Ovary (tissue), 10 donors: ENCODE results near the gene SLCO6A1. TPM values are rescaled to one million over a fixed set of nuclear protein-coding genes. Genes with fewer than 3 reads are reported as not detected.

Source experiments
- DNase-seq, 5 donors: peaks; one replicate each; pipeline ENCODE4 v3.0.0-alpha.2; 2019 to 2020
- H3K27ac ChIP-seq, 2 donors: fragments of 200-600 bp; one replicate each; pipeline versions ENCODE4 v1.5.1 to v1.8.0; 2019 to 2022
- H3K27me3 ChIP-seq: fragments of 200-600 bp; one replicate; pipeline ENCODE4 v1.8.0; 2022
- H3K36me3 ChIP-seq: fragments of 200-600 bp; sonication (generic); one replicate; pipeline ENCODE4 v1.5.1; 2019
- H3K4me1 ChIP-seq: one replicate; pipeline ENCODE4 v1.8.1; 2013; ENCODE audit warnings: mild to moderate bottlenecking, moderate library complexity; ENCODE audit not compliant: insufficient read depth
- H3K4me3 ChIP-seq: fragments of 200-600 bp; sonication (generic); one replicate; pipeline ENCODE4 v1.5.1; 2017
- H3K9me3 ChIP-seq, 2 donors: fragments of 200-600 bp in 1 of 2; sonication (generic) in 1 of 2; one replicate each; pipeline versions ENCODE4 v1.5.1 to v1.8.1; 2013 to 2019; ENCODE audit warnings: mild to moderate bottlenecking in 1 of 2, moderate library complexity in 1 of 2
- EP300 ChIP-seq: sonication (generic); formaldehyde crosslinking; IDR thresholded peaks from one replicate; pipeline ENCODE4 v1.6.1; 2017; ENCODE audit warnings: antibody characterized with exemption
- POLR2A ChIP-seq: fragments of 450-650 bp; IDR thresholded peaks from one replicate; pipeline ENCODE4 v1.6.1; 2017; ENCODE audit warnings: antibody characterized with exemption, mild to moderate bottlenecking, moderate library complexity
- WGBS, 3 donors: extraction: QIAGEN DNeasy Blood & Tissue Kit in 1 of 3; methylation state at CpG; one replicate each; pipeline versions ENCODE4 v1.1.5 to v1.1.7; 2013 to 2017; 5-methylcytosine and 5-hydroxymethylcytosine counted together
- intact Hi-C, 4 donors: fragments of 100-400 bp; cut with DNase I; formaldehyde crosslinking; loops; one replicate each; pipeline versions ENCODE4 v1.11.0 to v1.15.1; 2022 to 2023
- long read RNA-seq, 3 donors: library from polyadenylated mRNA in 2 of 3; unstranded in 2 of 3; transcript quantifications; one replicate each; pipeline ENCODE4 v2.0.0 and lab custom pipeline, GENCODE V29; 2021 to 2026
- polyA plus RNA-seq, 2 donors: library from polyadenylated mRNA; stranded (reverse); fragments of 200-250 nt in 1 of 2; fragments of 350-450 nt in 1 of 2; fragmentation: Illumina TruSeq in 1 of 2; extraction: RNeasy Lipid Tissue Mini Kit (QIAGEN cat#74804) in 1 of 2; gene quantifications; one replicate each; pipeline ENCODE4 v1.2.3, GENCODE V29; 2013 to 2014
- total RNA-seq, 7 donors: library from RNA; depleted of rRNA in 2 of 7; stranded (reverse); fragments of >200 nt in 2 of 7; fragmentation: NEBNext Ultra II Directional in 3 of 7; extraction: Animal tissue kit (Norgen Biotek cat#: 25700) in 3 of 7; gene quantifications; one replicate each; pipeline versions ENCODE4 v1.1.0 to v1.2.4, GENCODE V29; 2016 to 2023
- TF ChIP-seq, protein P1 (sequence below), 3 donors: fragments of 450-650 bp in 2 of 3; fragments of 200-600 bp in 1 of 3; IDR thresholded peaks; one replicate each; pipeline versions ENCODE4 v1.5.1 to v1.8.0; 2016 to 2022; ENCODE audit warnings: antibody characterized with exemption in 3 of 3, mild to moderate bottlenecking in 1 of 3
- donor health status: DM: no; HTN: no; CAD: no; lungs with moderate emphysema.
- donor health status: DM: no; HTN: no; CAD: no.
- donor health status: Bipolar disorder and iron deficiency.
- donor health status: DM: yes; HTN: yes; CAD: no.
- donor health status: DM: no; HTN: no; CAD: no.
- donor health status: DM: yes; HTN: yes; CAD: no.

Gene SLCO6A1, protein sequence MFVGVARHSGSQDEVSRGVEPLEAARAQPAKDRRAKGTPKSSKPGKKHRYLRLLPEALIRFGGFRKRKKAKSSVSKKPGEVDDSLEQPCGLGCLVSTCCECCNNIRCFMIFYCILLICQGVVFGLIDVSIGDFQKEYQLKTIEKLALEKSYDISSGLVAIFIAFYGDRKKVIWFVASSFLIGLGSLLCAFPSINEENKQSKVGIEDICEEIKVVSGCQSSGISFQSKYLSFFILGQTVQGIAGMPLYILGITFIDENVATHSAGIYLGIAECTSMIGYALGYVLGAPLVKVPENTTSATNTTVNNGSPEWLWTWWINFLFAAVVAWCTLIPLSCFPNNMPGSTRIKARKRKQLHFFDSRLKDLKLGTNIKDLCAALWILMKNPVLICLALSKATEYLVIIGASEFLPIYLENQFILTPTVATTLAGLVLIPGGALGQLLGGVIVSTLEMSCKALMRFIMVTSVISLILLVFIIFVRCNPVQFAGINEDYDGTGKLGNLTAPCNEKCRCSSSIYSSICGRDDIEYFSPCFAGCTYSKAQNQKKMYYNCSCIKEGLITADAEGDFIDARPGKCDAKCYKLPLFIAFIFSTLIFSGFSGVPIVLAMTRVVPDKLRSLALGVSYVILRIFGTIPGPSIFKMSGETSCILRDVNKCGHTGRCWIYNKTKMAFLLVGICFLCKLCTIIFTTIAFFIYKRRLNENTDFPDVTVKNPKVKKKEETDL
- total RNA-seq (not detected), polyA plus RNA-seq (not detected)
- long read RNA-seq, donor 1 = 0 reads
- long read RNA-seq, donor 2 = 0 reads
- long read RNA-seq, donor 3 = 0 reads

DNA sequence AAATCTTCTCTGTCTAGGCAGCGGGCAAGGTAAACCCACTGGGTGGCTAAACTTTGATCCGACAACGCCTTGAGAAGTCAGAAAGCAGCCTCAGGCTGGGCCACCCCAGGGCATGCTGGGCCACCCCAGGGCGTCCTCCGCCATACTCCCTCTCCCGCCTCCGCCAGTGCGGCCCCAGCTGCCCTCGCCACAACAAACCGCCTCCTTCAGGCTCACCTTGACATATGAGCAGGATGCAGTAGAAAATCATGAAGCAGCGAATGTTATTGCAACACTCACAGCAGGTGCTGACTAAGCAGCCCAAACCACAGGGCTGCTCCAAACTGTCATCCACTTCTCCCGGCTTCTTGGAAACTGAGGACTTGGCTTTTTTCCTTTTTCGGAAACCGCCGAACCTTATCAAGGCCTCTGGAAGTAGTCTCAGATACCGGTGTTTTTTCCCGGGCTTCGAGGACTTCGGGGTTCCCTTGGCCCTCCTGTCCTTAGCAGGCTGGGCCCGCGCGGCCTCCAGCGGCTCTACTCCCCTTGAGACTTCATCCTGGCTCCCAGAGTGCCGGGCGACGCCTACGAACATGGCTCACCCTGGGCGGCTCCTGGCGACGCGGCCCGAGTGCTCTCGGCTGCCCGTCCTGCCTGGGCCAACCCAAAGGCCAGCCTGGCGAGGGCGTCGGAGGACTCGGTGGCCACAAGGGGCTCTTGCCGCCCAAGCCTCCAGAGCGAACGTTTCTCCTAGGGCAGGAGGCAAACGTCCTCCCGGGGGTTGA, at the start of gene SLCO6A1:
SLCO6A1 (minus strand) TSS at position 731 of the 764 bp plus-strand sequence; CDS start at position 574, 157 bp downstream.
- 90 to 92% (median 92%) methylated on average over 43 of the region's 43 CpGs for WGBS, 3 donors
- Histone ChIP-seq H3K27me3 (no peaks in the 10 kb centered on the region), H3K4me1 (no peaks in the 10 kb centered on the region), H3K36me3 (no peaks in the 10 kb centered on the region), H3K27ac (no peak within 1 kb of the TSS), H3K4me3 (no peak within 1 kb of the TSS), H3K9me3 (no peaks in the 10 kb centered on the region)
- intact Hi-C loops = no loop called here
- TF ChIP-seq, protein P1, sequence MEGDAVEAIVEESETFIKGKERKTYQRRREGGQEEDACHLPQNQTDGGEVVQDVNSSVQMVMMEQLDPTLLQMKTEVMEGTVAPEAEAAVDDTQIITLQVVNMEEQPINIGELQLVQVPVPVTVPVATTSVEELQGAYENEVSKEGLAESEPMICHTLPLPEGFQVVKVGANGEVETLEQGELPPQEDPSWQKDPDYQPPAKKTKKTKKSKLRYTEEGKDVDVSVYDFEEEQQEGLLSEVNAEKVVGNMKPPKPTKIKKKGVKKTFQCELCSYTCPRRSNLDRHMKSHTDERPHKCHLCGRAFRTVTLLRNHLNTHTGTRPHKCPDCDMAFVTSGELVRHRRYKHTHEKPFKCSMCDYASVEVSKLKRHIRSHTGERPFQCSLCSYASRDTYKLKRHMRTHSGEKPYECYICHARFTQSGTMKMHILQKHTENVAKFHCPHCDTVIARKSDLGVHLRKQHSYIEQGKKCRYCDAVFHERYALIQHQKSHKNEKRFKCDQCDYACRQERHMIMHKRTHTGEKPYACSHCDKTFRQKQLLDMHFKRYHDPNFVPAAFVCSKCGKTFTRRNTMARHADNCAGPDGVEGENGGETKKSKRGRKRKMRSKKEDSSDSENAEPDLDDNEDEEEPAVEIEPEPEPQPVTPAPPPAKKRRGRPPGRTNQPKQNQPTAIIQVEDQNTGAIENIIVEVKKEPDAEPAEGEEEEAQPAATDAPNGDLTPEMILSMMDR (IDR thresholded peaks at IDR 0.05) = no peak
- TF ChIP-seq POLR2A = no peak
- no peak for TF ChIP-seq EP300
- DNase-seq = no peak

DNA sequence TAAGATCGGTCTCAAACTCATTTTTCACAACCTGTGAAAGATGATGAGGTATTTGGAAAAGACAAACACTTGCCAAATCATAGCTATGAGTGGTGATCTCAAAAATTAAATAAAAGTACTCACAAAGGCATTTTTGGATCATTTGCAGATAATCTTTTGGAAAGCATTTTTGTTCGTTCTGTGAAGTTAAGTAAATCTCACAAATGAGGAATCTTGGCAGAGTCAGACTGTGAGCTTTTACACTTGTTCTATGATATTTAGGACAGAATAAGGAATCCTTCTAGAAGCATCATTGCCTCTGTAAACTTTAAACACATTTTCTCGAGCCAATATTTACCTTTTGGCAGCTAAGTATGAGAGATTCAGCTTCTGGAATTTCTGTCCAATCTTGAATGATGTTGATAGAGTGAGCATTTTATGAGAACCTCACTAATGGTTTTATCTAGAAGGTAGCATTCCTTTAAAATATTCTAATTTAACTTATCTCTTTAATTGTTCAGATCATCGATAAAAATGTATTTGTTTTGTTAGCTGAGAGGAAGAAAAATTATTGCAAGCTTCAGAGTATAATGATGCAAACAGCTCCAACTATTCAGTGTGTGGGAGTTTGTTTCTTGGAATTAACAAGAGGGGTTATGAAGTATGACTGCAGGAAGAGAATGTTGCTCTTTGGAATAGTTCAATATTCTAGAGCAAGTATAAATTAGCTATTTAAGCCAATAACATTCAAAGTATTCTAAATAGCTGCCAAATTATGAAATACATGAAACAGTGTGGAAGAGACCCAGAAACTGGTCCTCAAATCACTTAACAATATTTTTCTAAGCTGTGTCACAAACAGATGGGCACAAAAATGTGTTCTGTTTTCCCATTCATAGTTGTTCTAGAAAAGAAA, 48.6 kb upstream of the SLCO6A1 start:
- H3K9me3 ChIP-seq = no peaks in the 10 kb centered on the region
- 7 to 12% (median 11%) methylated on average over 4 of the region's 4 CpGs for WGBS, 3 donors
- H3K27me3 ChIP-seq = no peaks in the 10 kb centered on the region
- H3K4me3 ChIP-seq = no peak overlapping the region
- H3K27ac ChIP-seq = no peak overlapping the region
- no peaks in the 10 kb centered on the region for H3K4me1 ChIP-seq
- intact Hi-C loops = no loop called here
- no peaks in the 10 kb centered on the region for H3K36me3 ChIP-seq
- DNase-seq = no peak
- TF ChIP-seq, protein P1 (IDR thresholded peaks at IDR 0.05) = no peak
- TF ChIP-seq POLR2A (no peak), EP300 (no peak)

DNA sequence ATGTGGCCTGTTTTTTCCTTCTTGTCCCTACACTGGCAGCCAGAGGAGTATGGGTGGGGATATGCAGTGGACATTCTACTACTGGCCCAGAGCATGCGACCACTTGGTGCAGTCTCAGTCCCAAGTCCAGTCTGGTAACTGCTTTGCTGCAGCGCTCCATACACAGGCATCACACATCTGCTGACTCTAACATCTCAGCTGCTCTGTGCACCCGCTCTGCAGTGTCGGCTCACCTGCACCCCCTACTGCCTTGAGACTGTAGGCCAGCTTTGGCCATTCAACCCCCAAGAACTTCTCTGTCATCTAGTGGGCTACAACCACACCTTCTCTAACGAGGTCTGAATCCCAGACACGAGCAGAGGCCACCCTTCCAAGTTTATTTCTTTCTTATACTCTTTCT, 46.4 kb upstream of the SLCO6A1 start:
- 85 to 87% (median 87%) methylated on average over 6 of the region's 6 CpGs for WGBS, 3 donors
- no peak overlapping the region for H3K4me3 ChIP-seq
- no peak for TF ChIP-seq EP300
- no peak for TF ChIP-seq POLR2A
- TF ChIP-seq, protein P1 (IDR thresholded peaks at IDR 0.05) = no peak
- intact Hi-C loops = no loop called here
- H3K27me3 ChIP-seq = no peaks in the 10 kb centered on the region
- no peak for DNase-seq
- no peaks in the 10 kb centered on the region for H3K9me3 ChIP-seq
- H3K4me1 ChIP-seq = no peaks in the 10 kb centered on the region
- H3K27ac ChIP-seq = no peak overlapping the region
- no peaks in the 10 kb centered on the region for H3K36me3 ChIP-seq
